Measurements from ENCODE around the gene FASN. TPM values are rescaled to one million over a fixed set of nuclear protein-coding genes. Genes with fewer than 3 reads are reported as not detected.
A peak's percentile ranks its signal among the peaks of the same experiment; 100 is the strongest.

The FASN gene
- total RNA-seq, 2 donors from 2014 or later: 168 to 198 TPM

GRCh38 chr17:82077617-82078358, 20.2 kb downstream of the FASN start:
- no peak overlapping the region for H3K27ac ChIP-seq
- H3K9me3 ChIP-seq: no peaks in the 10 kb centered on the region
- intact Hi-C loops (cut with DNase I): no loop called here
- H3K4me1 ChIP-seq: no peaks in the 10 kb centered on the region
- H3K36me3 ChIP-seq: peaks cover 17% of the 10 kb centered on the region
- H3K4me3 ChIP-seq: no peak overlapping the region
- H3K9ac ChIP-seq (ENCODE audit: low read depth in 2 of 2, low read length in 2 of 2): no peak overlapping the region
- no peaks in the 10 kb centered on the region for H3K27me3 ChIP-seq
- no peak for DNase-seq
- no peak for TF ChIP-seq CTCF (IDR thresholded peaks at IDR 0.05)

- Histone ChIP-seq H3K36me3 (peaks cover 11% of the 10 kb centered on the region), H3K27me3 (no peaks in the 10 kb centered on the region), H3K9ac (ENCODE audit: low read depth in 2 of 2, low read length in 2 of 2) (no peak overlapping the region), H3K9me3 (no peaks in the 10 kb centered on the region), H3K27ac (no peak overlapping the region), H3K4me1 (no peaks in the 10 kb centered on the region), H3K4me3 (no peak overlapping the region)
- TF ChIP-seq CTCF (IDR thresholded peaks at IDR 0.05): no peak
- no peak for DNase-seq
- intact Hi-C loops (cut with DNase I): no loop called here
Observed at GRCh38 chr17:82076785-82077591, 21.0 kb downstream of the FASN start.

- Histone ChIP-seq H3K9me3 (no peaks in the 10 kb centered on the region), H3K4me1 (no peaks in the 10 kb centered on the region), H3K36me3 (peaks cover 10% of the 10 kb centered on the region), H3K9ac (ENCODE audit: low read depth in 2 of 2, low read length in 2 of 2) (no peak overlapping the region), H3K27me3 (no peaks in the 10 kb centered on the region), H3K4me3 (no peak overlapping the region), H3K27ac (no peak overlapping the region)
- DNase-seq: no peak
- no peak for TF ChIP-seq CTCF (IDR thresholded peaks at IDR 0.05)
- intact Hi-C loops (cut with DNase I): no loop called here
Observed at GRCh38 chr17:82076018-82076784, 21.8 kb downstream of the FASN start.

GRCh38 chr17:82073446-82073845, 24.6 kb downstream of the FASN start:
- no peaks in the 10 kb centered on the region for H3K4me1 ChIP-seq
- H3K27ac ChIP-seq: peak overlapping the region; percentile 66
- no peak overlapping the region for H3K4me3 ChIP-seq
- intact Hi-C loops (cut with DNase I): no loop called here
- no peaks in the 10 kb centered on the region for H3K36me3 ChIP-seq
- H3K9ac ChIP-seq (ENCODE audit: low read depth in 2 of 2, low read length in 2 of 2): no peak overlapping the region
- TF ChIP-seq CTCF (IDR thresholded peaks at IDR 0.05): no peak
- H3K27me3 ChIP-seq: no peaks in the 10 kb centered on the region
- H3K9me3 ChIP-seq: no peaks in the 10 kb centered on the region
- DNase-seq: no peak

- Histone ChIP-seq H3K27ac (peak overlapping the region; percentile 66), H3K36me3 (no peaks in the 10 kb centered on the region), H3K9me3 (no peaks in the 10 kb centered on the region), H3K4me3 (no peak overlapping the region), H3K27me3 (no peaks in the 10 kb centered on the region), H3K4me1 (no peaks in the 10 kb centered on the region), H3K9ac (ENCODE audit: low read depth in 2 of 2, low read length in 2 of 2) (no peak overlapping the region)
- intact Hi-C loops (cut with DNase I): no loop called here
- peak; percentile 56 for DNase-seq
- no peak for TF ChIP-seq CTCF (IDR thresholded peaks at IDR 0.05)
Observed at GRCh38 chr17:82072827-82073226, 25.2 kb downstream of the FASN start.
